ENCODE data around the gene MSX1. TPM values are rescaled to one million over a fixed set of nuclear protein-coding genes. Genes with fewer than 3 reads are reported as not detected.

MSX1 gene
- total RNA-seq, 2 experiments from 2014 or later, result 0.12 TPM; not detected in 1

DNA sequence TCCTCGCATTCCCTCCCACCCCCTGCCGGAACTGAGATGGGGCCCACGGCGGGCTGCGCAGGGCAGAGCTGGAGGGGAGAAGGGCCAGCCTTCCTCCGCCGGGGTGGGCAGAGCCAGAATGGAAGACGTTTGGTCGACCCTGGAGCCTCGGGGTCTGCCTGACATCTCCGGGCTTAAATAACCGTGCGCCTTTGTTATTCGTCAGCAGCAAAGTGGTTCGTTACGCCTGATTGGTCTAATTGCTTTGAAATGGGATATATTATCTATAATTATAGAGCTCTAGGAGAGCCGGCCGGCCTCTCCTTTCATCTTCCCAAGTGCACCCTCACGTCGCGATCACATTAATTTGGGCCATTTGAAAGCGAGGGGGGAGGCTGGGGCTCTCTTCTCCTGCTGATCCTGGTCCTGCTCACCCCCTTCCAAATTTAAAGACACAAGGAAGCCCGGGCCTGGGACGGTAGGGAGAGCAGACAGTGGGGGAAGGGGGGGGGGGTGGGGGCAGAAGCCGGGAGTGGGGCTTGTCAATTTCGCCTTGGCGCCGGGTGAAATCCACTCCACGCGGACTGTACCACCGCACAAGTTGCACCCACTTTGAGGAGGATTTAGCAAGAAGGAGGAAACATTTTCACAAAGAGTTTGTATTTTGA lies 4.7 kb upstream of the MSX1 start:
- Mint-ChIP-seq H3K4me3 (no peak overlapping the region), H3K36me3 (peaks cover 2% of the 10 kb centered on the region), H3K4me1 (ENCODE audit: low read depth) (peaks cover 37% of the 10 kb centered on the region), H3K27ac (no peak overlapping the region), H3K27me3 (peaks cover 71% of the 10 kb centered on the region), H3K9me3 (no peaks in the 10 kb centered on the region)
- no peak for DNase-seq
- POLR2A ChIA-PET, result no interaction called here
- intact Hi-C loops (cut with micrococcal nuclease), result loop anchor here (5.0 kb wide), 1 partner anchor 177 kb away; no protein-coding TSS in a partner anchor
- CTCF ChIA-PET, result interaction anchor here (1.1 to 1.4 kb wide), 2 partner anchors 10 to 367 kb away, joined by 3 read pairs; no protein-coding TSS in a partner anchor

GRCh38 chr4:4855301-4856070 lies 4.0 kb upstream of the MSX1 start:
- ChIA-PET CTCF (interaction anchor here (1.1 kb wide), 1 partner anchor 367 kb away, joined by 3 read pairs; no protein-coding TSS in a partner anchor), POLR2A (no interaction called here)
- Mint-ChIP-seq H3K9me3 (no peaks in the 10 kb centered on the region), H3K27ac (peak overlapping the region; percentile 18), H3K4me1 (ENCODE audit: low read depth) (peaks cover 38% of the 10 kb centered on the region), H3K4me3 (peak overlapping the region; percentile 18), H3K27me3 (peaks cover 71% of the 10 kb centered on the region), H3K36me3 (peaks cover 2% of the 10 kb centered on the region)
- DNase-seq, result no peak
- intact Hi-C loops (cut with micrococcal nuclease), result loop anchor here (1.0 to 5.0 kb wide), 2 partner anchors 13 to 178 kb away; no protein-coding TSS in a partner anchor

DNA sequence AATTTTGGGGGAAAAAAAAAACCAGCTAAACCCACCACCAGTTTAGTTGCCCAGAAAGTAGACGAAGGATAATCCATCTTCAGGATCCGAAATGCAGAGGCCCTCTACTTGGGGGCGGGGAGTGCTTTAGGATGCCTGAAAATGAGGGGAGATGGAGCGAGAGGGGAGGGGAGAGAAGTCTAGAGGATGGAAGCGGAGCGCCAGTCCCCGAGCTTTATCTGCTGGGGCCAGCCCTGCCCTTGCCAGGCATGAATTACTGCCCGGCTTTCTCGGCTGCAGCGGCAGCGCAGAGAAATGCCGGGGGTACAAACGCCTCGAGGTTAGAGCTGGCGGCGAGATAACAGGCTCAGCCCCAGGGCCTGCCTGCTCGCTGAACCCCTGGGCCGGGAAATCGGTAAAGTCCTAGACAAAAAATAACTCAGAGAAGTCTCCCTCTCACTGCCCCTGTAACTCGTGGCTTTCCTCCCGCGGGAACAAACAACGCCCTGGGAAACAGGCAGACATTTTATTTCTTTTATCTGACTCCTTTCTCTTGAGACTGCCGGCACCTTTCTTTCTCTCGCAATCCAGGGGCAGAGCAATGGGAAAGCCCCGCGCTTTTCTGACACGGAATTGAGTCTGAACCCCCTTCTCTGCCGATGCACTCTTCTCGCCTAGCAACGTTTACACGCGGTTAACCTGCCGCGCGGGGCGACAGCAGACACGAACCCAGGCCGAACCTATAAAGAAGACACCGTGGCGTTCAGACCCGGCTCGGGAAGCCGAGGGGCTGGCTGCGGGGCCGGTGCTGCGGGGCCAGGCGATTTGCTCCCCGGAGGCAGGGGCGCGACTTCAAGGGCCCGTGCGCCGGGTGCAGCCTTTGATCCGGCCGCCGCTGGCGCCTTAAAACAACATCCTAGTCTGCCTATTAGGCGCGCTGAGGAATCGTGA lies 3.1 kb upstream of the MSX1 start:
- Mint-ChIP-seq H3K27me3 (peaks cover 74% of the 10 kb centered on the region), H3K4me1 (ENCODE audit: low read depth) (peaks cover 45% of the 10 kb centered on the region), H3K36me3 (peaks cover 2% of the 10 kb centered on the region), H3K4me3 (peak overlapping the region; percentile 18), H3K27ac (peak overlapping the region; percentile 8), H3K9me3 (no peaks in the 10 kb centered on the region)
- intact Hi-C loops (cut with micrococcal nuclease), result loop anchor here (1.0 to 5.0 kb wide), 2 partner anchors 12 to 179 kb away; no protein-coding TSS in a partner anchor
- no peak for DNase-seq
- ChIA-PET POLR2A (no interaction called here), CTCF (no interaction called here)

- CTCF ChIA-PET, result no interaction called here
- POLR2A ChIA-PET, result no interaction called here
- peaks cover 2% of the 10 kb centered on the region for H3K36me3 Mint-ChIP-seq
- H3K4me3 Mint-ChIP-seq, result peak overlapping the region; percentile 25
- H3K27ac Mint-ChIP-seq, result peak overlapping the region; percentile 32
- peaks cover 78% of the 10 kb centered on the region for H3K27me3 Mint-ChIP-seq
- DNase-seq, result no peak
- peaks cover 52% of the 10 kb centered on the region for H3K4me1 Mint-ChIP-seq (ENCODE audit: low read depth)
- no peaks in the 10 kb centered on the region for H3K9me3 Mint-ChIP-seq
- intact Hi-C loops (cut with micrococcal nuclease), result loop anchor here (5.0 kb wide), 1 partner anchor 180 kb away; no protein-coding TSS in a partner anchor
Observed at GRCh38 chr4:4857001-4857808, 2.3 kb upstream of the MSX1 start.

GRCh38 chr4:4857809-4858508 lies 1.5 kb upstream of the MSX1 start:
- ChIA-PET CTCF (no interaction called here), POLR2A (no interaction called here)
- peaks cover 2% of the 10 kb centered on the region for H3K36me3 Mint-ChIP-seq
- peaks cover 48% of the 10 kb centered on the region for H3K4me1 Mint-ChIP-seq (ENCODE audit: low read depth)
- intact Hi-C loops (cut with micrococcal nuclease), result loop anchor here (5.0 kb wide), 1 partner anchor 181 kb away; no protein-coding TSS in a partner anchor
- H3K4me3 Mint-ChIP-seq, result no peak overlapping the region
- peaks cover 76% of the 10 kb centered on the region for H3K27me3 Mint-ChIP-seq
- DNase-seq, result no peak
- H3K27ac Mint-ChIP-seq, result no peak overlapping the region
- no peaks in the 10 kb centered on the region for H3K9me3 Mint-ChIP-seq

- no peaks in the 10 kb centered on the region for H3K9me3 Mint-ChIP-seq
- ChIA-PET POLR2A (no interaction called here), CTCF (no interaction called here)
- H3K4me3 Mint-ChIP-seq, result no peak overlapping the region
- no peak overlapping the region for H3K27ac Mint-ChIP-seq
- intact Hi-C loops (cut with micrococcal nuclease), result loop anchor here (5.0 kb wide), 1 partner anchor 181 kb away; no protein-coding TSS in a partner anchor
- H3K4me1 Mint-ChIP-seq (ENCODE audit: low read depth), result peaks cover 41% of the 10 kb centered on the region
- DNase-seq, result no peak
- peaks cover 4% of the 10 kb centered on the region for H3K36me3 Mint-ChIP-seq
- H3K27me3 Mint-ChIP-seq, result peaks cover 74% of the 10 kb centered on the region
Observed at GRCh38 chr4:4858527-4859324, 739 bp upstream of the MSX1 start.

GRCh38 chr4:4859799-4860599 lies 534 bp downstream of the MSX1 start:
- Mint-ChIP-seq H3K4me3 (peak overlapping the region; percentile 60), H3K9me3 (no peaks in the 10 kb centered on the region), H3K36me3 (peaks cover 4% of the 10 kb centered on the region), H3K27ac (no peak overlapping the region), H3K4me1 (ENCODE audit: low read depth) (peaks cover 36% of the 10 kb centered on the region), H3K27me3 (peaks cover 80% of the 10 kb centered on the region)
- intact Hi-C loops (cut with micrococcal nuclease), result loop anchor here (5.0 kb wide), 1 partner anchor 183 kb away; no protein-coding TSS in a partner anchor
- DNase-seq, result no peak
- POLR2A ChIA-PET, result no interaction called here
- CTCF ChIA-PET, result no interaction called here

- peaks cover 4% of the 10 kb centered on the region for H3K36me3 Mint-ChIP-seq
- CTCF ChIA-PET, result no interaction called here
- H3K27ac Mint-ChIP-seq, result no peak overlapping the region
- H3K4me1 Mint-ChIP-seq (ENCODE audit: low read depth), result peaks cover 36% of the 10 kb centered on the region
- POLR2A ChIA-PET, result no interaction called here
- H3K27me3 Mint-ChIP-seq, result peaks cover 77% of the 10 kb centered on the region
- peak overlapping the region; percentile 60 for H3K4me3 Mint-ChIP-seq
- intact Hi-C loops (cut with micrococcal nuclease), result no loop called here
- no peak for DNase-seq
- H3K9me3 Mint-ChIP-seq, result no peaks in the 10 kb centered on the region
Observed at GRCh38 chr4:4860600-4861389, 1.3 kb downstream of the MSX1 start.

GRCh38 chr4:4861390-4862018 lies 2.0 kb downstream of the MSX1 start:
- intact Hi-C loops (cut with micrococcal nuclease), result no loop called here
- Mint-ChIP-seq H3K4me3 (peak overlapping the region; percentile 20), H3K27ac (no peak overlapping the region), H3K9me3 (no peaks in the 10 kb centered on the region), H3K36me3 (peaks cover 2% of the 10 kb centered on the region), H3K4me1 (ENCODE audit: low read depth) (peaks cover 37% of the 10 kb centered on the region), H3K27me3 (peaks cover 77% of the 10 kb centered on the region)
- no peak for DNase-seq
- POLR2A ChIA-PET, result no interaction called here
- CTCF ChIA-PET, result no interaction called here
